ENCODE measurements around the gene TASP1. TPM values are rescaled to one million over a fixed set of nuclear protein-coding genes. Genes with fewer than 3 reads are reported as not detected.

Gene TASP1
- 6.5 and 11.3 TPM in 2 replicates for total RNA-seq (ENCODE audit: low replicate concordance)

GRCh38 chr20:13638496-13639149 is at the start of gene TASP1:
Gene TASP1, minus strand, starts transcription at chr20:13638932. Its CDS starts 8,854 bp downstream, at chr20:13630078.
- H3K4me3 ChIP-seq (ENCODE audit: low read depth, low read length) = peak within 1 kb of the TSS; percentile 97
- peak; percentile 94 for DNase-seq (ENCODE audit: low read depth)
- no peak for TF ChIP-seq CTCF (IDR thresholded peaks at IDR 0.05; ENCODE audit: insufficient read depth, low read length)

- no peak overlapping the region for H3K4me3 ChIP-seq (ENCODE audit: low read depth, low read length)
- TF ChIP-seq CTCF (IDR thresholded peaks at IDR 0.05; ENCODE audit: insufficient read depth, low read length) = no peak
- no peak for DNase-seq (ENCODE audit: low read depth)
Measured at GRCh38 chr20:13687815-13688214, 49.1 kb upstream of the TASP1 start.

GRCh38 chr20:13685623-13686022 is 46.9 kb upstream of the TASP1 start:
- no peak overlapping the region for H3K4me3 ChIP-seq (ENCODE audit: low read depth, low read length)
- no peak for DNase-seq (ENCODE audit: low read depth)
- no peak for TF ChIP-seq CTCF (IDR thresholded peaks at IDR 0.05; ENCODE audit: insufficient read depth, low read length)

- no peak for TF ChIP-seq CTCF (IDR thresholded peaks at IDR 0.05; ENCODE audit: insufficient read depth, low read length)
- DNase-seq (ENCODE audit: low read depth) = no peak
- H3K4me3 ChIP-seq (ENCODE audit: low read depth, low read length) = no peak overlapping the region
Measured at GRCh38 chr20:13684566-13685222, 46.0 kb upstream of the TASP1 start.

GRCh38 chr20:13683833-13684232 is 45.1 kb upstream of the TASP1 start:
- TF ChIP-seq CTCF (IDR thresholded peaks at IDR 0.05; ENCODE audit: insufficient read depth, low read length) = no peak
- no peak overlapping the region for H3K4me3 ChIP-seq (ENCODE audit: low read depth, low read length)
- DNase-seq (ENCODE audit: low read depth) = no peak

- no peak overlapping the region for H3K4me3 ChIP-seq (ENCODE audit: low read depth, low read length)
- TF ChIP-seq CTCF (IDR thresholded peaks at IDR 0.05; ENCODE audit: insufficient read depth, low read length) = no peak
- no peak for DNase-seq (ENCODE audit: low read depth)
Measured at GRCh38 chr20:13681248-13682125, 42.8 kb upstream of the TASP1 start.
